Activated CD4-positive, CD25-positive, alpha-beta regulatory T cell treated with anti-CD3 and anti-CD28 coated beads, Interleukin-2, amount 50 U/mL, for 24 hours (primary cell): ENCODE measurements around the gene DPYD.

Experiments
- ATAC-seq, 2 donors: fragments of 150-1000 bp; cut with Tn5 transposase; one replicate each; pipeline ENCODE4 v1.10.0; 2021; ENCODE audit warnings: mild to moderate bottlenecking in 1 of 2, moderate library complexity in 1 of 2

DPYD gene

GRCh38 chr1:97680894-97681293 is 239.9 kb downstream of the DPYD start:
- peak in 1 of 2 donors; percentile 69 for ATAC-seq

DNA sequence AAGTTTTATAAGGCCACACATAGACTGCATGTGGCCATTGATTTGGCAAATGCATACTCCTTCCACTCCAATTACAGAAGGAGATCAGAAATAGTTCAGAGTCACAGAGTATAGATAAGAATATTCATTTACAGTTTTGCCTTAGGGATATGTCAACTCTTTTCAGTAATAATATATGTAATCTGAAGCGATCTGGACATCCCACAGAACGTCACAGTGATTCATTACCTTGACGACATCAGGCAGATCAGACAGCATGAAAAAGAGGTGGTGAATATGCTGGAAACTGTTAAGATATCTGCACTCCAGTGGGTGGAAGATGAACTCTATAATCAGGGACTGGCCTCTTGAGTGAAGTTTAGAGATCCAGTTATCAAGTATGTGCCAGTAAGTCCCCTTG is 240.4 kb downstream of the DPYD start:
- peak in 1 of 2 donors; percentile 17 for ATAC-seq

DNA sequence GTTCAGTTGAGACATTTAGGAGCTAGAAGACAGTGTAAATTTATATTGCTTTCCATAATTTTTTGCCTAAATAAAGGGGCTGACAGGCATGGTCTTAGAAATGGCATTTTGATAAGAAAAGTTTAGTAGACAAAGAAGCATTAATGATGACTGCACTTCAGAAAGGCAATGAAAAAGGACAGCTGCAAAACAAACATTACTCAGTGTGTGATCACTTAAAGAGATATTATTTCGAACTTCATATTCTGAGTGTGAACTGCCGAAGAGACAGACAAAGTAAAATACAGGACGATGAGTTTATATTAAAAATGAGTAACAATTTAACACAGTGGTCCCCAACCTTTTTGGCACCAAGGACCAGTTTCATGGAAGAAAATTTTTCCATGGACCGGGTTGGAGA is 243.1 kb downstream of the DPYD start:
- no peak for ATAC-seq

DNA sequence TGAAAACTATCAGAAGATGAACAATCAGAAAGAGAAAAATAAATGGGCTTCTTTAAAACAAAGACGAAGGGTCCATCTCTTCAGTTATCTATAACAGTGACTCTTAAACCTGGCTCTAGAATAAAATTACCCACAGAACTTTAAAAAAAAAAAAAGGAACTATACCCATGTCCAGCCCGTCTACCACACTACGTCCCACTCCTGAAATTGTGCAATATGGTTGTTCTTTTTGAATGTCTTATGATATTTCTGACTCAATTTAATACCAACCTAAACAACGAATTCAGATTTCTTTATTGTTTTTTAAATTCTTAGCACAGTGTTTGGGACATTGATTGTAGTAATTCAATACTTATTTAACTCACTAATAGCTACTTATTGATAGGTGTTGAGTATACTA is 246.3 kb downstream of the DPYD start:
- no peak for ATAC-seq

GRCh38 chr1:97668945-97669344 is 251.9 kb downstream of the DPYD start:
- ATAC-seq, result no peak

DNA sequence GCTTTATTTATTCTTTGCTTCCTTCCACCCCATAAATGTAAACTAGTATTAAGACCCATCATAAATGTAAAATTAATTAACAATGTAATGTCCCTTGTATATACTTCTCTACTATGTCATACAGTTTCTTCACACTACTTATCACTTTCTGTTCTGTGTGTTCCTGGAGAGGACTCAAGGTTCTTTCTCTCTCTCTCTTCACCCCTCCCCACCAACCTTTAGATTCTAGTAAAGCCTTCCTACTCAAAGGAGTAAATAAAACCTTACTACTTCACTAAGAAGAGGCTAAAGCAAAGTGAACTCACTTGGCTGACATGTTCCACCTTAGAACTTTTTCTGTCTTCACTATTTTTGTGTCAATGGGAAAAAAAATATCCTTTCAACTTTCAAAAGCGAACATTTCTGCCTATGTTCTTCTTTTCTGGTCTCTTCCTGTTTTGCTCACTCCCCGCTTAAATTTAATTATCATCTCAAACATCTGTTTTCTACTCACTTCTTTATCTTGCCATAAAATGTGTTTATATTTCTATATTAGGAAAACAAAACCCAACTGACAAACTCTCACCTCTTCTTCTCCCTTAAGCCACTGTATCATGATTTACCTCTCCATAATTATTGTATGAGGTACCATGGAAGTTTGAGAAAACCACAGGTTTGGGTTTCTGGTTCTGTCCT is 260.3 kb downstream of the DPYD start:
- no peak for ATAC-seq

- ATAC-seq, result no peak
These were observed 265.8 kb downstream of the DPYD start for GRCh38 chr1:97654876-97655585.

- no peak for ATAC-seq
These were observed 269.6 kb downstream of the DPYD start for GRCh38 chr1:97651250-97651649.

DNA sequence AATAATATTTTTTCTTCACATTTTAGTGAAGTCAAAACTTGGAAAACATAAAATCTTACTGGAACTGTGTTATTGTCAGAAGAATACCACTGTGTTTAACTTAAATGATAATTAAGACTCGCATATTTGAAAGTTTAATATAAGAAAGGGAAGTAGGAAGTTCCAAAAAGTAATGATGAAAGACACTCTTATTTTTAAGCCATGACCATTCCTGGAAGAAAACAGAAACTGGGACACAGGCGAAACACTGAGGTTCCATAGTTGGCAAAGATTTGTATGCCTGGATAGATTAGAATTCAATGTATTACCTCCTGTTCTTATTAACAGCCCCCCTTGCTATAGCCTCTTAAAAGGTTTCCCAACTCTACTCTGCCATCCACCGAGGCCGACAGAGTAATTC is 271.2 kb downstream of the DPYD start:
- no peak for ATAC-seq

GRCh38 chr1:97647776-97648175 is 273.1 kb downstream of the DPYD start:
- no peak for ATAC-seq

GRCh38 chr1:97646071-97646470 is 274.8 kb downstream of the DPYD start:
- ATAC-seq, result no peak

DNA sequence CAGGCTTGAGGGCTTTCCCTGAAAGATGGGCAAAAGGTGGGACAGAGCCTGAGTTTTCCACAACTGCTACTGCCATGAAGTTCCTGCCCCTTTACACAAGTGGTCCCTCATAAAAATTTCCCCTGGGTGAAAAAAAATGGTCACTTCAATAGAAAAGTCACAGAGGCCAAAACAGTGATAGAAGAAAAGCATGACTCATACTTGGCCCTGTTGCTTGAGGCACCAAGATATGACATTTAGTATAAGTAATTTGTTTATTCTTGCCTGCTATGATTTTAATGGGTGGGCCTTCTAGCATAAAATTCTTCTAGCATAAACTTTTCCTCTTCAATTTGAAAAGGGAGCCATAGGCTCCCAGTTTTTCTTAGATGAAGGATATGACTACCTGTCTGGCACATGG is 280.2 kb downstream of the DPYD start:
- ATAC-seq, result no peak

DNA sequence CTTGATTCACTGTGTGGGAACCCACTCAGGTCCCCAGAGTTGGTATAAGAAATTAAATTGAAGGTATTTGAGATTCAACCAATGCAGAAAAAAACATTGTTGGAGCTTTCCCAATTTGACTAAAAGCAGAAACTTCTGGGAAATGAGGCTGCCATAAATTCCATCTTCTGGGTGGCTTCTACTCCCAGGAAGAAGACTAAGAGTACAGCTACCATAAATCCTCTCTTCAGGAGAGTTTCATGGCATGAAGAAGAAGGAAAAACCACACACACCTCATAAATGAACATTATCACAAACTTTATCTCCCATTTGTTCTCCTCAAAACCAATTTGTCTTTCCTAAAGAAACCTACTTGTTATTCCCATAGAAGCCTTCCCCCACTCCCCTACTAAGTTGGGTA is 283.9 kb downstream of the DPYD start:
- no peak for ATAC-seq

- no peak for ATAC-seq
These were observed 286.1 kb downstream of the DPYD start for GRCh38 chr1:97634758-97635157.

GRCh38 chr1:97632776-97633175 is 288.1 kb downstream of the DPYD start:
- ATAC-seq, result no peak

GRCh38 chr1:97632075-97632474 is 288.8 kb downstream of the DPYD start:
- no peak for ATAC-seq

DNA sequence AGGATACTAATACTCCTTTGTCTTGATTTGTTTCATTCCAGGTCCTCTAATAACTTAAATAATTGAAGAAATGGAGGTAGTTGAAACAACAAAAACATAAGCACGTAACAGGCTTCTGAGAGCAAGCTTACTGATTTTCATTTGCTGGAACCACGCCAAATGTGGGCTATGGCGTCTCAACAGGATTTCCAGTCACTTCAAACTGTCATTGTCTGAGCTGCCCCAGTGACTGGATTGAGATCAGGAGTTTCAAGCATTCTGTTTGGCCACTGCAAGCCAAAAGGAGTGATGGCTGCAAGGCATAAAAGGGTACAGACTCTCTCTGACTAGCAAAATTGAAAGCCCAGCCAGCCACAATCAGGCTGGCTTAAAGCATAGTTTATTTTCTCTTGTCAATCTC is 289.9 kb downstream of the DPYD start:
- no peak for ATAC-seq

GRCh38 chr1:97630281-97630680 is 290.6 kb downstream of the DPYD start:
- no peak for ATAC-seq

DNA sequence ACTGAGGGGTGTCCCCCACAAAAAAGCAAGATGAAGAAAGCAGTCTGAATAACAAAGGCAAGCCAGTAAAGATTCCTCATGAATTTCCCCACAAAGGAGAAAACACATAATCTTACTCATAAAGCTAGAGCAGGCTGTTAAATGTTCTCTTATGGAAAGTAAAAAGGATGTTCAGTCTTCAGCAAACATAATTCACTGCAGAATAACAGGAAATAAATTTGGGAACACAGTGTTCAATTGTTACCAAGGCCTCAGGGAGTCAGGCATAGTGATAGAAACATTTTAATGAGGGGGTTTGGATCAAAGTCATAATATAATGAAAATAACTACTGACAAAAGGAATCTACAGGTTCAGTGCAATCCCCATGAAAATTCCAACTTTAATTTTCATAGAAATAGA is 297.6 kb downstream of the DPYD start:
- ATAC-seq, result no peak

GRCh38 chr1:97621955-97622354 is 298.9 kb downstream of the DPYD start:
- ATAC-seq, result no peak

DNA sequence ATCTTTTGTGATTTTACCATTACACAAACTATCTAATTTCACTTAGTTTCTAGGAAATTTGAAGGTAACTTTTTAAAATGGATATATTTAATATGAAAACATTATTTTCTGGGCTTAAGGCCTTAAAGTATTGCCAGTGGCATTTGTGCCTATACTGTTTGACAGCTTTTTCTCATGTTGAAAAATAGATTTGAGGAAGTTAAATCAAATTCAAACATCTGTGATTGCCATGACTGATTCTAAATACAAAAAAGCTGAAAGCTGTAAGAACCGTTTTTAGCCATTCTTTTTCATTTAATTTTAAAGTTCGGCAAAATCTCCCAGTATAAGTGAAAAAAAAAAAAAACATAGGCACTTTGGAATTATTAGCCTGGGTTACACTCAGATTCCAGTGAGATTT is 301.1 kb downstream of the DPYD start:
- no peak for ATAC-seq

DNA sequence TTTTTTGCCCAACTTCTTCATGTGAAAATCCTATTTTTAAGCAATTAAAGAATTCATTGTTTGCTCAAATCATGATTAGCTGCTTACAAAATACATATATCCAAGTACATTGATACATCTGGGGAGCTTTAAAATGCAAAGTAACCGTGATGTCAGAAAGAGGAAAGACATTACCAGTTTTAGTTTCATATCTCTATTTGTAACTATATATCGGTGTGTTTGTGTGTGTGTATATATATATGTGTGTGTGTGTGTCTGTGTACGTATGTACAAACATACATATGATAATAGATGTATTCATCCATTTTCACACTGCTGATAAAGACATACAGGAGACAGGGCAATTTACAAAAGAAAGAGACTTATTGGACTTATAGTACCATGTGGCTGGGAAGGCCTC is 310.1 kb downstream of the DPYD start:
- ATAC-seq, result no peak

DNA sequence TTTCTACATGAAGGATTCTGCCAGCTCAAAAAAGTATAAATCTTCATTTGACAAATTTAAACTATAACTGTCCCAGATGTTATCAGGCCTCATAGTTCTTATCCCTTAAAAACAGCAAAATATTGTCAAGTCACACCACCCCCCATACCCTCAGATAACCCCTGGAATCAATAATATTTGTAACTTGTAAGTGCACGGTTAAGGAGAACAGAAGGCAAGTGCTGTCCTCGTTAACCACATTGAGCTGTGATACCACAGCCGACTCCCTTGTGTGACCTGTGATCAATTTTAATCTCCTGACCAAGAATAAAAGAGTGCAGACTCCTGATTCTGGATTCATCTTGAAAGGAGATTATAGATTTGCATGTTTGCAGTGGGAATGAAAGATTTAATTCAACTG is 310.7 kb downstream of the DPYD start:
- ATAC-seq, result no peak

- no peak for ATAC-seq
These were observed 312.6 kb downstream of the DPYD start for GRCh38 chr1:97608272-97608671.

DNA sequence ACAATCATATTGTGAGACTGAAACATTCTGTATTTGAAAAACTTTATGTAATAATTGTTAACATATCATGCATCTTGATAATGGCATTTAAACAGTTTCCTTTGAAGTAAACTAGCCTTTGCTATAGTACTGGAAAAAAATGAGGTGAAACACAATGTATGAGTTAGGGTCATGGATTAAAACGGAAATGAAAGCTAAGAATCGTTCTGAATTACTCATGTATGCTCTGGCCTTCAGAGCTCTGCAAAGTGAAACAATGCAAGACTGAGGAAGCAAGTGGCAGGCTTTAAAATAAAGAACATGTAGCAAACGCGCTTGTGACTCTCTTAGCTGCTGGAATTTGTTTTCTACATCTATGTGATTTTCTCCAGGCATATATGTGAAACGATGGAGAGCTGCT is 317.1 kb downstream of the DPYD start:
- ATAC-seq, result no peak
